Natural killer cell (primary cell): ENCODE measurements around the gene PNPLA1. TPM values are rescaled to one million over a fixed set of nuclear protein-coding genes. Genes with fewer than 3 reads are reported as not detected.
A peak's percentile ranks its signal among the peaks of the same experiment; 100 is the strongest.
"Not testable (repeated sequence)": the region's sequence is repeated elsewhere in the genome, so short reads cannot be mapped to it uniquely, and the experiment has no call there.

Source experiments
- ATAC-seq, 3 donors: fragments of 150-1000 bp in 2 of 3; fragments of 200-7000 bp in 1 of 3; cut with Tn5 transposase; 1 replicate in 1 of 3; 2 replicates in 2 of 3; pipeline ENCODE4 v1.10.0; 2021; ENCODE audit warnings: mild to moderate bottlenecking in 2 of 3, moderate library complexity in 2 of 3
- DNase-seq, 2 donors: peaks; one replicate each; pipeline versions ENCODE4 v3.0.0 to v3.0.0-alpha.2; 2013 to 2021; ENCODE audit warnings: mixed read lengths in 1 of 2
- H3K27ac ChIP-seq: one replicate; pipeline ENCODE4 v1.5.1; 2013; ENCODE audit warnings: mild to moderate bottlenecking, low read length
- H3K27me3 ChIP-seq: one replicate; pipeline ENCODE4 v1.6.1; 2013; ENCODE audit warnings: low read length; ENCODE audit not compliant: control insufficient read depth, insufficient read depth
- H3K36me3 ChIP-seq: one replicate; pipeline ENCODE4 v1.6.1; 2013; ENCODE audit warnings: low read length; ENCODE audit not compliant: control insufficient read depth, insufficient read depth
- H3K4me1 ChIP-seq: one replicate; pipeline ENCODE4 v1.6.1; 2013; ENCODE audit warnings: low read length; ENCODE audit not compliant: control insufficient read depth, insufficient read depth
- H3K4me3 ChIP-seq: one replicate; pipeline ENCODE4 v1.5.1; 2013; ENCODE audit warnings: low read length
- H3K9me3 ChIP-seq: one replicate; pipeline ENCODE4 v1.6.1; 2013; ENCODE audit warnings: low read length; ENCODE audit not compliant: control insufficient read depth, insufficient read depth
- H3K27ac Mint-ChIP-seq, 2 donors: one replicate each; pipeline ENCODE4 v1.8.0; 2022; ENCODE audit warnings: mild to moderate bottlenecking in 2 of 2, mixed read lengths in 2 of 2, moderate library complexity in 1 of 2
- H3K27me3 Mint-ChIP-seq, 2 donors: one replicate each; pipeline ENCODE4 v1.8.0; 2022; ENCODE audit warnings: low read depth in 2 of 2, mixed read lengths in 2 of 2
- H3K36me3 Mint-ChIP-seq: one replicate; pipeline ENCODE4 v1.8.0; 2022; ENCODE audit warnings: mixed read lengths
- H3K4me1 Mint-ChIP-seq, 2 donors: one replicate each; pipeline ENCODE4 v1.8.0; 2022; ENCODE audit warnings: mixed read lengths in 2 of 2
- H3K4me3 Mint-ChIP-seq: one replicate; pipeline ENCODE4 v1.8.0; 2022; ENCODE audit warnings: mild to moderate bottlenecking, moderate library complexity, mixed read lengths
- H3K9me3 Mint-ChIP-seq, 2 donors: one replicate each; pipeline ENCODE4 v1.8.0; 2022; ENCODE audit warnings: mixed read lengths in 2 of 2
- CTCF ChIP-seq: fragments of 200-600 bp; IDR thresholded peaks from one replicate; pipeline ENCODE4 v1.8.0; 2022; ENCODE audit warnings: antibody characterized with exemption
- WGBS: methylation state at CpG from one replicate; pipeline ENCODE4 v1.1.7; 2013; ENCODE audit warnings: missing lambda C conversion rate; ENCODE audit not compliant: insufficient coverage; 5-methylcytosine and 5-hydroxymethylcytosine counted together
- intact Hi-C: fragments of 100-400 bp; cut with micrococcal nuclease; formaldehyde crosslinking; loops from one replicate; pipeline ENCODE4 v1.14.2; 2022
- total RNA-seq, 4 donors: library from RNA; stranded (reverse); fragments of 120-200 nt in 1 of 4; gene quantifications; one replicate each; pipeline versions ENCODE4 v1.2.3 to v1.2.4, GENCODE V29; 2013 to 2022

Gene PNPLA1
- total RNA-seq, 3 donors from 2014 or later (not counting 1 experiment from before 2014, with no cell fraction given) = 0.14 to 3.5 (median 0.61) TPM

- intact Hi-C loops = no loop called here
- Histone ChIP-seq H3K27ac (no peak overlapping the region), H3K9me3 (no peaks in the 10 kb centered on the region), H3K4me1 (peaks cover 17% of the 10 kb centered on the region), H3K4me3 (no peak overlapping the region), H3K36me3 (no peaks in the 10 kb centered on the region), H3K27me3 (peaks cover 11% of the 10 kb centered on the region)
- no peak for TF ChIP-seq CTCF
- Mint-ChIP-seq H3K27ac (no peak overlapping the region), H3K27me3 (peaks cover 44 to 61% of the 10 kb centered on the region in 2 donors), H3K9me3 (no peaks in the 10 kb centered on the region), H3K4me1 (peaks cover 5 to 9% of the 10 kb centered on the region in 2 donors), H3K4me3 (no peak overlapping the region), H3K36me3 (no peaks in the 10 kb centered on the region)
- ATAC-seq (no peak), DNase-seq (no peak)
- 90% methylated on average over 5 of the region's 5 CpGs for WGBS
Measured at GRCh38 chr6:36336208-36336710, 66.4 kb downstream of the PNPLA1 start.

- no peak for TF ChIP-seq CTCF
- DNase-seq = peak in 1 of 2 donors; percentile 62
- Mint-ChIP-seq H3K9me3 (no peaks in the 10 kb centered on the region), H3K27me3 (peaks cover 44 to 61% of the 10 kb centered on the region in 2 donors), H3K4me3 (no peak within 1 kb of the TSS), H3K4me1 (peaks cover 5 to 9% of the 10 kb centered on the region in 2 donors), H3K27ac (no peak within 1 kb of the TSS), H3K36me3 (no peaks in the 10 kb centered on the region)
- ATAC-seq = peak in 2 of 3 donors; percentile 23 to 34
- peaks cover 11% of the 10 kb centered on the region for H3K27me3 ChIP-seq
- H3K36me3 ChIP-seq = no peaks in the 10 kb centered on the region
- WGBS = 52% methylated on average over 2 of the region's 3 CpGs
- H3K4me3 ChIP-seq = no peak within 1 kb of the TSS
- H3K27ac ChIP-seq = no peak within 1 kb of the TSS
- H3K4me1 ChIP-seq = peaks cover 18% of the 10 kb centered on the region
- no peaks in the 10 kb centered on the region for H3K9me3 ChIP-seq
- intact Hi-C loops = no loop called here
Measured at GRCh38 chr6:36336779-36337241, 67.0 kb downstream of the PNPLA1 start, which contains the start of gene BNIP5. Gene BNIP5 (minus strand): TSS chr6:36336888. CDS start chr6:36330690, 6,198 bp downstream.

- H3K9me3 Mint-ChIP-seq = no peaks in the 10 kb centered on the region
- no peak overlapping the region for H3K4me3 Mint-ChIP-seq
Measured at GRCh38 chr6:36337814-36338213, 68.0 kb downstream of the PNPLA1 start.

GRCh38 chr6:36338223-36338622, 68.4 kb downstream of the PNPLA1 start:
- 63% methylated on average over 1 of the region's 1 CpG for WGBS
- DNase-seq, intact Hi-C loops, H3K27ac ChIP-seq, H3K9me3 Mint-ChIP-seq, ATAC-seq, H3K36me3 Mint-ChIP-seq, H3K9me3 ChIP-seq, H3K4me1 Mint-ChIP-seq, H3K27ac Mint-ChIP-seq, H3K36me3 ChIP-seq, H3K4me3 ChIP-seq, H3K4me3 Mint-ChIP-seq: not testable (repeated sequence)
- Histone ChIP-seq H3K27me3 (peaks cover 11% of the 10 kb centered on the region), H3K4me1 (peaks cover 18% of the 10 kb centered on the region)
- peaks cover 38 to 47% of the 10 kb centered on the region in 2 donors for H3K27me3 Mint-ChIP-seq

More at GRCh38 chr6:36337814-36338213, 68.0 kb downstream of the PNPLA1 start:
- no peaks in the 10 kb centered on the region for H3K36me3 ChIP-seq
- no peak overlapping the region for H3K27ac ChIP-seq
- H3K36me3 Mint-ChIP-seq = no peaks in the 10 kb centered on the region
- intact Hi-C loops = no loop called here
- TF ChIP-seq CTCF = no peak
- 100% methylated on average over 1 of the region's 1 CpG for WGBS
- H3K4me1 ChIP-seq = peaks cover 18% of the 10 kb centered on the region
- ATAC-seq = no peak
- H3K27me3 Mint-ChIP-seq = peaks cover 40 to 51% of the 10 kb centered on the region in 2 donors
- no peaks in the 10 kb centered on the region for H3K9me3 ChIP-seq
- no peak for DNase-seq
- H3K4me3 ChIP-seq = no peak overlapping the region
- H3K27ac Mint-ChIP-seq = no peak overlapping the region
- H3K4me1 Mint-ChIP-seq = peaks cover 4 to 5% of the 10 kb centered on the region in 2 donors
- peaks cover 11% of the 10 kb centered on the region for H3K27me3 ChIP-seq
